Stimulated activated CD4-positive, alpha-beta T cell treated with anti-CD3 and anti-CD28 coated beads, Interleukin-1b, Interleukin-23, amount 100 ng/mL, for 1 hour (primary cell): Measurements from ENCODE around the gene CFAP91.
"Not testable (repeated sequence)": the region's sequence is repeated elsewhere in the genome, so short reads cannot be mapped to it uniquely, and the experiment has no call there.

ENCODE experiments used
- DNase-seq, 2 donors: peaks; one replicate each; pipeline ENCODE4 v3.0.0-alpha.2; 2020; ENCODE audit warnings: low read depth in 2 of 2

CFAP91 gene

DNA sequence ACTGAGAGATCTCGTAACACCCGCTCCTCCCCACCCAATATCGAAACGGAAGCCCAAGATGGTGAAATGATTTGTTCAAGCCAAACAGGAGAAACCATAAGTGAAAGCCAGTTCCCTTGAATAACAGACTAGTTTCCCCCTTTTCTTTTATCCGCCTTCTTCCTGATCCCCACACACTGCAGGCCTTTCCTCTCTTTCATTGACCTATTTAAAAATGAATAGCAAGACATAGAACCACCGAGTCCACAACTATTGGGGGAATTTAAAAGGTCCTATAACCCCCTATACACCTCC is 25.2 kb upstream of the CFAP91 start:
- DNase-seq: no peak

DNA sequence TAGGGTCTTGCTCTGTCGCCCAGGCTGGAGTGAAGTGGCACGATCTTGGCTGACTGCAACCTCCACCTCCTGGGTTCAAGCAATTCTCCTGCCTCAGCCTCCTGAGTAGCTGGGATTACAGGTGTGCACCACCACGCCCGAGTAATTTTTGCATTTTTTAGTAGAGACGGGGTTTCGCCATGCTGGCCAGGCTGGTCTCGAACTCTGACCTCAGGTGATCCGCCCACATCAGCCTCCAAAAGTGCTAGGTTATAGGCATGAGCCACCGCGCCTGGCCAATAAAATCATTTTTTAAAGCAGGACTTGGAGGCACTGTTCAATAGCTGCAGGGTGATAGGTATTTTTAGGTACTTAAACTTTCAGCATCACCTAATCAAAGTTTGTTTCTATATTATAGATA is 24.6 kb upstream of the CFAP91 start:
- DNase-seq: not testable (repeated sequence)

DNA sequence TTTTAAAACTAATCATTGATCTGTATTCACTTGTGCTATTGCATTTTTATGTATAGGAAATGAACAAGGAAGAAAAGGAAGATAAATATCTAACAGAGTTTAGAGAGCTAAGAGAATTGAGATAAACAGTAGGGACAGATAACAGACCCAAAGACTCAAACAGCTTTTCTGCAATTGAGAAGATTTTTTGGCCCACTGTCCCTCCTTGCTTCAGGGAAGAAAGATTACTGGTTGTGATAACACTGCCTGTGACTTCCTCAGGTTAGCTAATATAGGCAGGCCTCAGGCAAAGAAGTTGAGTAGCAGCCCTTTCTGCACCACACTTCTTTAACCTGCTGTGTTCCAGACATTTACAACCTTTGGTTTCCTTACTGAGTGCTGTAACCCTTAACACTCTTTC is 22.9 kb upstream of the CFAP91 start:
- no peak for DNase-seq

DNA sequence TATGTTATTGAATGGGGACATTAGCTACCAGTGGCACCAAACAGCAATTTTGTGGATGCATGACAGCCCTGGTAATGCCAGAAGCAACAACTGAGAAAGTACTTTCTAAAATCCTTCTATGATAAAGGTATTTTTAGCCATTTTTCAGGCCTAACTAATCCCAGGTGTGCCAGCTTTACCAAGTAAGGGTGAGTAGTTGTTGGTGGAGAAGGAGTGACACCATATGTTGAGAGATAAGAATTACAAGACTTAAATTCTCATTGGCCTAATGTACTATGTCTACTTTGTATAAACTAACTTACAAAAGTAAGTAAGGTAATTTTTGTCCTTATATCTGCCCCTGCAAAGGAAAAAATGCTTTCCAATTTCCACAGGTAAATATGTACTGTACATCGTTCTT is 21.5 kb upstream of the CFAP91 start:
- DNase-seq: no peak

DNA sequence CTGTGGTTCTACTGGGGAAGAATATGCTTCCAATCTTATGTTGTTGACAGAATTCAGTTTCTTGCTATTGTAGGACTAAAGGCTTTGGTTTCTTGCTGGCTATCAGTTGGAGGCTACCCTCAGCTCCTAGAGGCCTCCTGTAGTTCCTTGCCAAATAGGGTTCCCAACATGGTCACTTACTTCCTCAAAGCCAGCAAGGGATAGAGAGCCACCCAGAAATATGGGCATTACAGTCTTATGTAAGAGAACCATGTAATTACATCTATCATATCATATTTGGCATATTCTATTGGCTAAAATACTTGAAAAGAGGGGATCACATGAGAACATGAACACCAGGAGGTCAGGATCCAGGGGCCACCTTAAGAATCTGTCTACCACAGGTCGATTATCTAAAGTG is 19.4 kb upstream of the CFAP91 start:
- no peak for DNase-seq

DNA sequence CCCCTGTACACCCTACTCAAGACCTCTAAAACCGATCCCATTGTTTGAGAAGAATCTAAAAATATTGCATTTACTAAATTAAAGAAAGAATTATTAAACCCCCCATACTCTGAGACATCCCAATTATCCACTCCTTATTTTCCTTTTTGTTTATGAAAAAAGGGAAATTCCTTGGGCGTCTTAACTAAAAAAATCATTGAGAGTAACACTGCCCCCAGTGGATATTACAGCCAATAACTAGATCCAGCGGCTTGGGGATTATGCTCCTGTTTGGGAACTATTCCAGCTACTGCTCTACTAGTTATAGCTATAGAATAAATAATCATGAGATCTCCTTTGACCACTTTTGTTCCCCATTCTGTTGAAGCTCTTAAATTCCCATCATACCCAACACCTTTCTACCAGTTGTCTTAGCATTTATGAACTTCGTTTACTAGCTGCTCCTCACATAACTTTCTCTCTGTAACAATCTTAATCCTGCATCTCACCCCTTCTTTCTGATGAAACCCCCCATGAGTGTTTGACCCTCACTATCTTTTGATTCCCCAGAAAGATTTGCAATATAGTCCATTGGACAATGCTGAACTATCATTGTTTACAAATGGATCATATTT is 12.7 kb upstream of the CFAP91 start:
- DNase-seq: no peak

DNA sequence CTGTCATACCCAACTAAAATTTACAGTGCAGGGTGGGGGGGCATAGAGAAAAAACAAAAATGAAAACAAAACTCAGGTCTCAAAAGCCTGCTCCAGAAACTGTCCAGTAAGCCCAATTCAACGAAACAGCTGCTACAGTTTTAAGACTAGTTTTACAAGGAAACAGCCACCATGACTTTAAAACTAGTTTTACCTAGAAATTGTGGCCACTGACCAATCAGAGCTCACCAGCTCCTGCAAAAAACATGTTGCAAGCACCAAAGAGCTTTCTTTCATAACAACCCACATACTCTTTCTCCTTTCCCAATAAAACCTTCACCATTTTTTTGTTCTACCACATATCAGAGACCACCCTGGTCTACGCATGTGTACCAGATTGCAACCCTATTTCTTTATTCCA is 7.3 kb upstream of the CFAP91 start:
- no peak for DNase-seq

DNA sequence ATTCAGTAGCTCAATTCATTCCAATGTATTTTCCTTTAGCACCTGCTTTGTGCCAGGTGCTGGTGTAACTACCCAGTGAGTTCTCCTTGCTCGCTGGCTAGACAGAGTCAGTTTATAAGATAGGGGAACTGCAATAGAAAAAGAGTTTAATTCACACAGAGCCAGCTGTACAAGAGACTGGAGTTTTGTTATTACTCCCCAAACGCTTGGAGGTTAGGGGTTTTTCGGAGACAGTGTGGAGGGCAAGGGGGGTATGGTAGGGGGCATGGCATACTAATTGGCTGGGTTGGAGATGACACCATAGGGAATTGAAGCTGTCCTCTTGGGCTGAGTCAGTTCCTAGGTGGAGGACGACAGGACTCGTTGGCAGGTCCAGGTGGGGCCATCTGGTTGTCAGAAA is 5.4 kb upstream of the CFAP91 start:
- no peak for DNase-seq

DNA sequence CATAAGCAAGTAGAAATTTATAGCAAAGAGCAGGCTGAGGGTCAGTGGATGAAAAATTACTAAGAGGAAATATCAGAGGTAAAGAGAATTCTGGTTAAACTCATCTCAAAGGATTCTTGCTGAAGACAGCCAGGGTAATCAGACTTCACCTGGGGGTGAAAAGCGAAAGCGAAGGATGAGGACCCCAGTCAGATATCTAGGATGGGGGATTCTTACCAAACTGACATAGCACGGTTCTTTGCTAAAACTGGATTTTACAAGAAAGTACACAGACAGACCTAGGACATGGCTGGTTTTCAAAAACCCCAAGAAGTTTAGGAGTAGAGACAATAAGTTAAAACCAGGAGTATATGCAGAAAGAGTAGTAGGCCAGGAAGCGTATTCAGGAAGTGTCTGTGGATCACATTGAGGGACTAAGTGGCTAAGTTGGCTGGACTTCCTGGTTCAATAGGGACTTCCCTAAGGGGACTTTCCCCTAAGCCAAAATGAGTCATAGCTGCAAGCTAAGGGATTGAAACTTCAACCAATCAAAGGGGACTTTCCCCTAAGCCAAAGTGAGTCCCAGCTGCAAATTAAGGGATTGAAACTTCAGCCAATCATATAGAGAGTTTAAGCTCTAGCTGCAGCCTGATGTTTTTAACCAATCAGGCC is 2.4 kb upstream of the CFAP91 start:
- no peak for DNase-seq

DNA sequence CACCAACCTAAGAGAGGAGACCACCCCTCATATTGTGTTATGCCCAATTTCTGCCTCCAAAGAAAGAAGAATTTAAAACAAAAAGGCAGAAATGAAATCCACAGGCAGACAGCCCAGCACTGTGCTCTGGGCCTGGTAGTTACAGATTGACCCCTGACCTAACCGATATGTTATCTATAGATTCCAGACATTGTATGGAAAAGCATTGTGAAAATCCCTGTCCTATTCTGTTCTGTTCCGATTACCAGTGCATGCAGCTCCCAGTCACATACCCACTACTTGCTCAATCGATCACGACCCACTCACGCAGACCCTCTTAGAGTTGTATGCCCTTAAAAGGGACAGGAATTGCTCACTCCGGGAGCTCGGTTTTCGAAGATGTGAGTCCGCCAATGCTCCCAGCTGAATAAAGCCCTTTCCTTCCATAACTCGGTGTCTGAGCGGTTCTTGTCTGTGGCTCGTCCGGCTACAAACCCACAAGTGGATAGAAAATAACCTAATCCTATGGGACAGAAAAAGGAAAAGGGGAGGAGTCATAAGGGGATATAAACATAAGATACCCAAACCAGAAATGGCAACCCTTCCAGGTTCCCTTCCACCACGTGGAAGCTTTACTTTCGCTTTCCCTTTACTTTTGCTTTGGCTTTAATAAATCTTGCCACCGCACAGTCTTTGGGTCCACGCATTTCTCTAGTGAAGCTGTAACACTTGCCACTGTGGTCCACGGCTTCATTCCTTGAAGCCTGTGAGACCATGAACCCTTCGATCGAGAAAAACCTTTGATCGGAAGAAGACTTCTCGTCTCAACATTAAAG is 1.7 kb upstream of the CFAP91 start:
- DNase-seq: no peak

DNA sequence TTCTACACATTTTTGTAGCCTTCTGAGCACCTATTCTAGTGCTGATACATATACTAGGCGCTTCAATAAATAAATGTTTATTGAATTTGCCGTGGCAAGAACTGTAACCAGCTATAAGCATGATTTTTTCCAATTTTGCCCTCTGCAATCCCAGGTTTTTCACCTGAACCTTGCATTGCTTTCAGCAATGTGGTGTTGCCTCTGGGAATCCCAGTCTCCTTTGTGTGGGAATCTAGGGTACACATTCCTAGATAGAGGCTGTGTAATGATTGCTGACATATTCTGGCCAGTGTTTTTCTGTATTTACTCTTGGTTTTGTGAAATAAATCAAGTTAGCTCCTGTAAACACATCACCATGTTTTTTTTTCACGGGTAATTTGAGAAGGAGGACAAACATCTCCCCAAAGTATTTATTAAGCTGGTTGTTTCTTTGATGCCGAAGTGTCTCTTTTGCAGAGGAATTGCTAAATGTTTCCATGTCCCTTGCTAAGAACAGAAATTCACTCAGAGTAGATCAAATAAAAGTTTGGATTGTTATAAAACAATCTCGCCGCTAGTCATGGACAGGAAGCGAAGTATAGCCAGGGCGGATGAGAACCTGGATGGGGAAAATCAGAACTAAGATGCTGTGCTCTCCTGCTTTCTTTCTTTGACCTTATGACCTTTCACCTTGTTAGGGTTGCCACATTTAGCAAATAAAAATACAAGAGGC is 1.2 kb downstream of the CFAP91 start:
- no peak for DNase-seq

DNA sequence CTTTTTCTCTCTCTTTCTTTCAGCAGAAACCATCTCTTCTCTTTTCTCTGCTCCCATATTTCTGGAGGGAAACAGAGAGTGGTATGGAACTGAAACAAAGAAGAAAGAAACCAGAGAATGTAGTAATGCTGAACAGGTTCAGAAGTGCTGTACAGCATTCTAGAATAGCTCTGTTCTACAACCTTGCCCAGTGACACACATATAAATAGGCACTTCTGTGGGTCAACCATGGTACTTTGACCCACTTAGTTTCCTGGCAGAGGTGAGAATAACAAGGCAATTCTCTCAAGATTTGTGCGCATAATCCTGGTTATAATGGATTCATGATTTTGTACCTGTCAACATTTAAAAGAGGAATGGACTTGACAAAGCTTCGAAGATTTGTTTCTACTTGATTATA is 12.3 kb downstream of the CFAP91 start:
- DNase-seq: no peak

DNA sequence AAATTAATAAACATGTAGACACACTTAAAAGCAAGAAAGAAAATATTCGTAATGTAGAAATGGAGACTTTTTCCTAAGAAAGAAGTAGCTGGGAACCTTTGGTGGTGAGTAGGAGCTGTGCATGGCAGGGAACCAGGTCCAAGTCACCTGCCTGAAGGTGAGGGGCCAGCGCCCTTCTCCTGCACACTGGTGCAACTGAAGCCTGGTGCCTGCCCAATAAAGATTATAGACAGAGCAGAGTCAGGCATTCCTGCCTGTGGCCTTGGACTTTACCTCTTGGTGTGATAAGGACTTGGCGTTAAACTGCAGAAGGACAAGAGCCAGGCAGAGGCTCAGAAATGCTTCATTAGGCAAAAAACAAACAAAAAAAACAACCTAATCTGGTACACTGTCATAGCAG is 14.2 kb downstream of the CFAP91 start:
- DNase-seq: no peak

DNA sequence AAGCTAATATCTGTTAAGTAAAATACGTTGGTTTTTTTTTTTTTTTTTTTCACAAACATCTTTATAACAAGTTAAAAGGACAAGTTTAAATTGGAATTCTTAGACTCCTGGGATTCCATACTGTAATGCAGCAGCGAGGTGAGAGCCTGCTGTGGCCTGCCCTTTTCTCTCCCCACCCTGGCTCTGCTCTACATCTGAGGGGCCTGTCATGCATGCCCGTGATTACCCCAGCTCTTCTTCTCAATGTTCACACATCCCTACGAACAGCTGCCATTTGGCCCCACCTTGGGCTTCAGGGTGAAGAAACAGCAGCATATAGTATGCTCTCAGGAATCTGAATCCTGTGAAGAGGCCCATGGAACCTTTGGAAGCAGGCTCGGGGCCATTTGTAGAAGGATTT is 14.7 kb downstream of the CFAP91 start:
- DNase-seq: no peak

DNA sequence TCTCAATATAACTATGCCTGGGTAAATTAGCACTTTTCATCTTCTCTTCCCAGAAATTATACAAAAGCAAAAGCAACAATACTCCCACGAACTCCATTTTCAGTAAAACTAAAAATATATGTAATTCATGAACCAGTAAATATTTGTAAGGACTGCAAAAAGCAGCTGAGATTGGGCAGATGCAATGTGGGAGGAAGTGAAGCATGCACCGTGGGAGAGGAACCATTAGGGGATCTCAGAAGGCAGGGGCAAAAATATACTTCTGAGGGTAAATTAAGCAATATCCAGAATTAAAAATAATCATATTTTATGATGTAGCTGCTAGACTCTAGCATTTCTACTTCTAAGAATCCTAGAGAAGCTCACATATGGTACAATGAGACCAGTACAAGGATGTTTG is 20.2 kb downstream of the CFAP91 start:
- DNase-seq: no peak

DNA sequence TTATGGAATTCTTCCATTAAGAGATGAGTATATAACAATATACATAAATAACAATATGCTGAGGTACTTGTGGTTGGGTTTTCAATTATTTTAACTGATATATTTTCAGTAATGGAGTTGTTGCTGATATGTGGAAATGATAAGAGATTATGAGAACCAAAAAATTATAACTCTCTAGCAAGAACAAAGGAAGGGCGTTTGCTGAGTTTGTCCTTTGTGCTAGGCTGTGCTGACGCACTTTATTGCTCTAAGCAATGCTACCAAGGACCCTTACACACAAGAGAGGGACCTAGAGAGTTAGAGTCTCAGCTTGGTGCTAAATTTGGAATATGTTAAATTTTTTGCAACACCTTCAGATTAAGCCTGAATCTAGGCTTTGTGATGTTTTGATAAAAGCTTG is 24.1 kb downstream of the CFAP91 start:
- no peak for DNase-seq

DNA sequence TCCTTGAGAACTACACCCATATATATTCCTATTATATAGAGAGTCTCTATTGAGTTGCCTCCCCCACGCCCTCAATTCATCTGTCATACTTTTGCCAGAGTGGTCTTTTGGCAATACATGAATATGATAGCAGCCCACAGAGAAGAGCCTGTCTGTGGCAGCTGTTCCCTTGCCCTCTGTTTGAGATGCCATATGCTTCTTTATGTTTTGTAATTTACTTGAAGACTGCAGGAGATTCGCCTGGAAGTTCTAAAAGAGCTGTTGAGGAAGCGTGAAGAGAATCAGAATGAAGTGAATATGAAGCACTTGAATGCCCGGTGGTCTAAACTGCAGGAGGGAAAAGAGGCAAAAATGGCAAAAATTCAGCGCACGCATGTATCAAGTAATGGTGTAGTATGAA is 27.2 kb downstream of the CFAP91 start:
- DNase-seq: no peak

DNA sequence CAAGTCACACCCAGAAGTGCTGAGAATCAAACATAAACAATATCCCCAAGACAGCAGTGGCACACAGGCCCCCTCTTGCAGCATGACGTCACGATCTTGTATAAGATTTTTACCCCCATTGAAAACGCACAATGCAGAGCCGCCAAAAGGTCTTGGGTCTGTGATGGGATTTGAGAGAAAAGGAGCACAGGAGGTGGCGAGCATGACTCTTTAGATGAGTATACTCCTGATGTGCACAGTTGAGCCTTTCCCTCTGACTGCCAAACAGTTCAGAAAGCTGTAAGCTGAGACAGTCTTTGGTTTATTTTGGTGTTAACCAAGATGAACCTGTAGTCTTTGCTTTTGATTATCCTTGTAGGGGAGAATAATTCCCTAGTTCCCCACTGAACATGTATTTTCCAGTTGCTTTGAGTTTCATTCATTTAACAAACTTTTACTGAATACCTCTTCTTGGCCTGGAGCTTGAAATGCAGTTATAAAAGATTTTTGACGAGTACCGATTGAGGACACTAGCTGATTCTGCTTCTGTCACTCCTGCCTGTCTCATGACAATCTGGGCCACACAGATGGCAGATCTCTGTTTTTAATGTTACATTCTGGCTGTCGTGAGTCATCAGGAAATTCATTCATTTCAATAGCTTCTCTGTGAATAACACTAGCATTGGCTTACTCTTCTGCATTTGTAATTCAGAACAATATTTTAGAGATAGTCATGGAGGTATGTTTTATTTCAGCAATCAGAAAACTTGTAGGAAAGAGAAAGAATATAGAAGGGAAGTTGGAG is 28.9 kb downstream of the CFAP91 start:
- DNase-seq: no peak

DNA sequence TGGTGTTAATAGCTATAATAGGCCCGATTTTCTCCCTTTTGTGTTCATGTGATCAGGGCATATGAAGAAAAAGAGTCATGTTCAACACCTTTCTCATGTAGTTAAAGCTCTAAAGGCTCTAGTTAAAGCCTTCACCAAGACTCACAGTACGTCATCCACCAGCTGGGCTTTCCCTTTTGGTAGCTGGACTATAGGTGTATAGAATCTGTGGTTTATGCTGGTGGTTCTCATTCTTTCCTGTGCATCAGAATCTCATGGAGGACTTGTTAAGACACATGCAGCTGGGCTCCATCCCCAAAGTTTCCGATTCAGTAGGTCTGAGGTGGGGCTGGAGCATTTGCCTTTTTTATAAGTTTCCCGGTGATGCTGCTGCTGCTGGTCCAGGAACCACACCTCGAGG is 31.0 kb downstream of the CFAP91 start:
- DNase-seq: no peak

DNA sequence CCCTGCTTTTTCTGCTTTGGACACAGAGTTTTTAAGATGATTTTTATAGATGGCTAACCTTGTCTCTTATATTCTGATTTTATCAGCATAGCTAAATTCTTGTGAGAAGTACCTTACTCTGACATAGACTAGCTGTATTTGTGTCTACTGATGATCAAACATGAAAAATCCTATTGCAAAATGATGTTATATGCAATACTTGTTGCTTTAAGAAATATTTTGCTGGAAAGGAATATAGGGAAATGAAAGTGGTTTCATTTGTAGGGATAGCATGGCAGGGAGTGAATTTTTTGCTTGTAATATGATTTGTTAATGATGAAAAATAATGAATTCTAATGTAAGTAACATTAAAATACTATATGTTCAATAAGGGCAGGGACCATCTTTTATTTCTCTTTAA is 35.9 kb downstream of the CFAP91 start:
- DNase-seq: no peak

DNA sequence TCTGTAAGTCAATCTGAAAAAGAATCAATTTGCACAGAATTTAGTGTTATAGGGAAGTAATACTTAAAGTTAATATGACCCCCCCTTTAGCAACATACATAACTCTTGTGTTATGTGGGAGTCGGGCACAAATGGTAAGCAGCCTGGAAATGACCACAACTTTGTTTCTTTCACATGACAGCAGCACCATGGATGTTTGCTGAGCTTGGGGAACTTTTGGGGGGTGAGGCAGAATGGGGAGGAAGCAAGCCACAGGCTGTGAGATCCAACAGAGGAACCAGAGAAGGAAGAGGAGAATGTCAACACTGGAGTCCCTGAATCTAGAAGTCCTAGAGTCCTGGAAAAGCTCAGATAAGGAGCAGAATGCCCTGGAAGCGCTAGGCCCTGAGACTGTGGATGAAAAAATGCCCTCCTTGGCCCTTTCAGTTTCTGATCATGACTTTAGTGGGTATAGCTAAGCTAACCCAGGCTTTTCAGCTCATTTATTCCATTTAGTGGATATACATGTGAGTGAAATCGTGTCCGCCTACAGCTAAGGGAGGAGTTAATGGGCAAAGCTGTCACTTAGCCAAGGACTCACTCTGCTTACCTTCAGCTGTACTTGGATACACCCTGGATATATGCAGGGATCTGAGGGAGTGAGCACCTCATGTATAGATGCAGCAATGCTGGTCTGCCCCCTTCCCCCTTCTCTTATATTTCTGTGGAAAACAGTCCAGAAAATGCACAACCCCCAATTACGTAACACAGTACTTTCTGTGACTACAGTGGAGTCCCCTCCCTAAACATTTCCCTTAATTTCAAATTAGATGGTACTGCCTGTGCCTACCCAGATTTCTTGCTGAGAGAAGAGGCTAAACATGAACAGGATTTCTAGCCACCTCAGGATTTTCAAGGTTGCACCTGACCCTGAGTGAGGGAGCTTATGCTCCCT is 39.1 kb downstream of the CFAP91 start:
- no peak for DNase-seq
